WTC11 (cell line): Measurements from ENCODE around the gene CALCR. TPM values are rescaled to one million over a fixed set of nuclear protein-coding genes. Genes with fewer than 3 reads are reported as not detected.

Source experiments
- ATAC-seq: fragments of 200-7000 bp; cut with Tn5 transposase; 2 replicates; pipeline ENCODE4 v1.10.0; 2021; ENCODE audit warnings: mild to moderate bottlenecking, moderate library complexity
- CTCF ChIA-PET: fragments of 300-600 bp; sonication (Branson Sonifier 250); formaldehyde crosslinking; loops from one replicate; lab custom pipeline; 2021; ENCODE audit warnings: antibody characterized with exemption; lab: Charles Lee
- POLR2A ChIA-PET: fragments of 350-600 bp; sonication (Branson Sonifier 250); formaldehyde crosslinking; loops from one replicate; lab custom pipeline; 2021; ENCODE audit warnings: antibody characterized with exemption; lab: Charles Lee
- DNase-seq: peaks from one replicate; pipeline ENCODE4 v3.0.0; 2021; ENCODE audit warnings: low spot score
- H3K27ac Mint-ChIP-seq: 2 replicates; pipeline ENCODE4 v1.8.0; 2021; ENCODE audit warnings: mixed read lengths
- H3K27me3 Mint-ChIP-seq: 2 replicates; pipeline ENCODE4 v1.8.0; 2021; ENCODE audit warnings: low read depth, mild to moderate bottlenecking, moderate library complexity, mixed read lengths
- H3K36me3 Mint-ChIP-seq: 2 replicates; pipeline ENCODE4 v1.8.0; 2021; ENCODE audit warnings: mixed read lengths
- H3K4me1 Mint-ChIP-seq: 2 replicates; pipeline ENCODE4 v1.8.0; 2022; ENCODE audit warnings: mixed read lengths
- H3K4me3 Mint-ChIP-seq: 2 replicates; pipeline ENCODE4 v1.8.0; 2021; ENCODE audit warnings: mild to moderate bottlenecking, moderate library complexity, mixed read lengths
- H3K9me3 Mint-ChIP-seq: 2 replicates; pipeline ENCODE4 v1.8.0; 2021; ENCODE audit warnings: mixed read lengths
- AR ChIP-seq: fragments of 250-450 bp; sonication (Bioruptor Pico); IDR thresholded peaks from 2 replicates; pipeline ENCODE4 v1.9.0; 2021; ENCODE audit warnings: mild to moderate bottlenecking
- ATF1 ChIP-seq: sonication (generic); formaldehyde crosslinking; IDR thresholded peaks from 2 replicates; pipeline ENCODE4 v1.8.1; 2023; ENCODE audit warnings: mild to moderate bottlenecking, moderate library complexity, missing genetic modification reagents
- ATF2 ChIP-seq: sonication (generic); formaldehyde crosslinking; IDR thresholded peaks from 2 replicates; pipeline ENCODE4 v1.8.1; 2022; ENCODE audit warnings: low read depth, missing genetic modification reagents, borderline replicate concordance
- CBFB ChIP-seq: sonication (generic); formaldehyde crosslinking; IDR thresholded peaks from 2 replicates; pipeline ENCODE4 v1.8.1; 2022; ENCODE audit warnings: mild to moderate bottlenecking, low read depth, missing genetic modification reagents
- CDX4 ChIP-seq: fragments of 250-450 bp; sonication (Bioruptor Pico); IDR thresholded peaks from 2 replicates; pipeline ENCODE4 v1.9.0; 2021; ENCODE audit warnings: moderate library complexity, mild to moderate bottlenecking, inconsistent platforms, borderline replicate concordance
- CREB1 ChIP-seq: sonication (generic); formaldehyde crosslinking; IDR thresholded peaks from 2 replicates; pipeline ENCODE4 v1.8.0; 2023; ENCODE audit warnings: mild to moderate bottlenecking, missing genetic modification reagents
- E2F1 ChIP-seq: sonication (generic); formaldehyde crosslinking; IDR thresholded peaks from 2 replicates; pipeline ENCODE4 v1.8.0; 2022; ENCODE audit warnings: mild to moderate bottlenecking, missing genetic modification reagents
- FOXP4 ChIP-seq: sonication (generic); formaldehyde crosslinking; IDR thresholded peaks from 2 replicates; pipeline ENCODE4 v1.8.0; 2022; ENCODE audit warnings: mild to moderate bottlenecking, missing genetic modification reagents
- GABPB1 ChIP-seq: sonication (generic); formaldehyde crosslinking; IDR thresholded peaks from 2 replicates; pipeline ENCODE4 v1.8.1; 2023; ENCODE audit warnings: mild to moderate bottlenecking, missing genetic modification reagents
- HMGA2 ChIP-seq: fragments of 250-450 bp; sonication (Bioruptor Pico); IDR thresholded peaks from 2 replicates; pipeline ENCODE4 v1.4.0; 2021; ENCODE audit warnings: mild to moderate bottlenecking, moderate library complexity
- KAT7 ChIP-seq: sonication (generic); formaldehyde crosslinking; IDR thresholded peaks from 2 replicates; pipeline ENCODE4 v1.8.1; 2023; ENCODE audit warnings: missing genetic modification reagents, mild to moderate bottlenecking, borderline replicate concordance
- MAX ChIP-seq: sonication (generic); formaldehyde crosslinking; IDR thresholded peaks from 2 replicates; pipeline ENCODE4 v1.8.0; 2022; ENCODE audit warnings: mild to moderate bottlenecking, missing genetic modification reagents
- NFATC4 ChIP-seq: fragments of 250-450 bp; sonication (Bioruptor Pico); IDR thresholded peaks from 2 replicates; pipeline ENCODE4 v1.9.0; 2021; ENCODE audit warnings: mild to moderate bottlenecking
- NFE2L1 ChIP-seq: sonication (generic); formaldehyde crosslinking; IDR thresholded peaks from 2 replicates; pipeline ENCODE4 v1.8.1; 2023; ENCODE audit warnings: missing genetic modification reagents
- NR2C2 ChIP-seq: sonication (generic); formaldehyde crosslinking; IDR thresholded peaks from 2 replicates; pipeline ENCODE4 v1.8.0; 2022; ENCODE audit warnings: mild to moderate bottlenecking, missing genetic modification reagents
- NR3C1 ChIP-seq: sonication (generic); formaldehyde crosslinking; conservative IDR thresholded peaks from 2 replicates; pipeline ENCODE4 v1.8.1; 2023; ENCODE audit warnings: low read depth, mild to moderate bottlenecking, missing genetic modification reagents
- PREB ChIP-seq: sonication (generic); formaldehyde crosslinking; IDR thresholded peaks from 2 replicates; pipeline ENCODE4 v1.8.1; 2022; ENCODE audit warnings: mild to moderate bottlenecking, missing genetic modification reagents, moderate library complexity, borderline replicate concordance
- PRRX2 ChIP-seq: fragments of 250-450 bp; sonication (Bioruptor Pico); IDR thresholded peaks from 2 replicates; pipeline ENCODE4 v1.8.0; 2021; ENCODE audit warnings: mild to moderate bottlenecking
- SOX15 ChIP-seq: fragments of 250-450 bp; sonication (Bioruptor Pico); IDR thresholded peaks from 2 replicates; pipeline ENCODE4 v1.9.0; 2021; ENCODE audit warnings: mild to moderate bottlenecking
- SP1 ChIP-seq: sonication (generic); formaldehyde crosslinking; conservative IDR thresholded peaks from 2 replicates; pipeline ENCODE4 v1.8.1; 2022; ENCODE audit warnings: missing genetic modification reagents
- ZMAT4 ChIP-seq: fragments of 250-450 bp; sonication (Bioruptor Pico); IDR thresholded peaks from 2 replicates; pipeline ENCODE4 v1.9.0; 2021; ENCODE audit warnings: mild to moderate bottlenecking
- ZNF232 ChIP-seq: sonication (generic); formaldehyde crosslinking; IDR thresholded peaks from 2 replicates; pipeline ENCODE4 v1.8.0; 2022; ENCODE audit warnings: mild to moderate bottlenecking, missing genetic modification reagents
- ZNF425 ChIP-seq: fragments of 250-450 bp; sonication (Bioruptor Pico); conservative IDR thresholded peaks from 2 replicates; pipeline ENCODE4 v1.9.0; 2021; ENCODE audit warnings: mild to moderate bottlenecking
- total RNA-seq: library from RNA; stranded (reverse); gene quantifications from 3 replicates; pipeline ENCODE4 v1.2.3, GENCODE V29; 2021

Gene CALCR
- total RNA-seq, 1 experiment from 2014 or later, result 0.81 TPM

GRCh38 chr7:93427107-93427506, 147.4 kb downstream of the CALCR start (continued):
- TF ChIP-seq ATF2 (CRISPR knock-in tag) (no peak), CBFB (CRISPR knock-in tag) (no peak), KAT7 (CRISPR knock-in tag) (no peak)

GRCh38 chr7:93426155-93426696, 148.3 kb downstream of the CALCR start:
- Mint-ChIP-seq H3K4me1 (peaks cover 13% of the 10 kb centered on the region), H3K4me3 (no peak overlapping the region), H3K36me3 (no peaks in the 10 kb centered on the region), H3K9me3 (no peaks in the 10 kb centered on the region), H3K27me3 (no peaks in the 10 kb centered on the region), H3K27ac (no peak overlapping the region)
- ATAC-seq (no peak), DNase-seq (no peak)
- TF ChIP-seq SP1 (CRISPR knock-in tag), result no peak
- TF ChIP-seq PRRX2, result no peak
- TF ChIP-seq ATF1, result no peak
- TF ChIP-seq HMGA2 (CRISPR knock-in tag), result no peak
- TF ChIP-seq E2F1 (CRISPR knock-in tag), result no peak
- TF ChIP-seq NFE2L1 (CRISPR knock-in tag), result no peak
- no peak for TF ChIP-seq SOX15 (CRISPR knock-in tag)
- no peak for TF ChIP-seq FOXP4
- no peak for TF ChIP-seq PREB
- CTCF ChIA-PET, result no interaction called here
- POLR2A ChIA-PET, result no interaction called here

- Mint-ChIP-seq H3K9me3 (no peaks in the 10 kb centered on the region), H3K4me3 (no peak overlapping the region), H3K27ac (no peak overlapping the region), H3K36me3 (no peaks in the 10 kb centered on the region), H3K27me3 (peaks cover 23% of the 10 kb centered on the region), H3K4me1 (peaks cover 14% of the 10 kb centered on the region)
- ChIA-PET POLR2A (no interaction called here), CTCF (no interaction called here)
- DNase-seq (no peak), ATAC-seq (no peak)
- TF ChIP-seq ZNF232 (CRISPR knock-in tag), result no peak
- no peak for TF ChIP-seq ZMAT4 (CRISPR knock-in tag)
- TF ChIP-seq AR (CRISPR knock-in tag), result no peak
- TF ChIP-seq CREB1 (CRISPR knock-in tag), result no peak
- no peak for TF ChIP-seq GABPB1 (CRISPR knock-in tag)
- TF ChIP-seq NR3C1, result no peak
- no peak for TF ChIP-seq CDX4 (CRISPR knock-in tag)
- TF ChIP-seq NFATC4 (CRISPR knock-in tag), result no peak
- TF ChIP-seq KAT7 (CRISPR knock-in tag), result no peak
- no peak for TF ChIP-seq NR2C2
- no peak for TF ChIP-seq MAX
- no peak for TF ChIP-seq ZNF425 (CRISPR knock-in tag)
Measured at GRCh38 chr7:93414574-93414973, 159.9 kb downstream of the CALCR start.
